C4-2B (cell line): ENCODE measurements around the gene TNPO3.

Source experiments
- ZFX ChIP-seq: fragments of 450-650 bp; IDR thresholded peaks from 2 replicates; pipeline ENCODE4 v1.6.1; 2017
- TF ChIP-seq, protein P1 (sequence below): fragments of 450-650 bp; conservative IDR thresholded peaks from 2 replicates; pipeline ENCODE4 v1.5.1; 2017; ENCODE audit warnings: mild to moderate bottlenecking

DNA sequence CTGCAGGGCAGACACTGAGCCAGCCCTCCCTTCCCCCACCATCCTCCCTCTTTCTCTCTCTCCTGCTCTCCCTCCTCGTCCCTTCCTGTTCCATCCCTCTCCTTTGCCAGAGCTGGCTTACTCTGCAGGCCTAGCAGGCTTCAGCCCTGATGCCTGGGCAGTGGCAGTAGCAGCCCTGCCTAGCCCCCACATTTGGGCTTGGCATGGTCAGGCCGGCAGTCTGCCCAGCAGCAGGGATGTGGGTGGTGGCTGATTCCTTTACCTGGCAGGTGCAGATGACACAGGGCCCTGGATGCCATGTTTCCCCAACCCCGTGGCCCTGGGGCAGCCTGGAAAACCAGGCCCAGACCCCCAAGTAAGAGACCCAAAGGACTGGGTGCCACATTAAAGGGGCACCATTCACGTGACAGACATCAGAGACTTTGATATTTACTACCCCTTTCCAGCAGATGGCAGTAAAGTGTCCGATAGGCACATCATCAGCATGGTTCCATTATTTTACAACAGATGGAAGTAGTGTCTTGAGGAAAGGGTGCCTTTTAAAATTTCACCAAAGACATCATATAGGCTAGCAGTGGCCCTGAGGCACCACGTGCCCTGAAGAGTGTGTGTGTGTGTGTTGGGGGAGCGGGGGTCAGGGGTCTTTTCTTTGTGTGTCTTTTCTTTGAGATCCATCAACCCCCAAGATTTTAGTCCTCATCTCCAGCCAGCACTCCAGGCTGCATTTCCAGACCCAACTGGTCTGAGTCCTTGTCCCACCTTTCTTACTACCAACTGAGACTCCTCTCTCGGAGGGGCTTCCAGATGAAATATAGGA, 150.3 kb downstream of the TNPO3 start:
- TF ChIP-seq, protein P1, sequence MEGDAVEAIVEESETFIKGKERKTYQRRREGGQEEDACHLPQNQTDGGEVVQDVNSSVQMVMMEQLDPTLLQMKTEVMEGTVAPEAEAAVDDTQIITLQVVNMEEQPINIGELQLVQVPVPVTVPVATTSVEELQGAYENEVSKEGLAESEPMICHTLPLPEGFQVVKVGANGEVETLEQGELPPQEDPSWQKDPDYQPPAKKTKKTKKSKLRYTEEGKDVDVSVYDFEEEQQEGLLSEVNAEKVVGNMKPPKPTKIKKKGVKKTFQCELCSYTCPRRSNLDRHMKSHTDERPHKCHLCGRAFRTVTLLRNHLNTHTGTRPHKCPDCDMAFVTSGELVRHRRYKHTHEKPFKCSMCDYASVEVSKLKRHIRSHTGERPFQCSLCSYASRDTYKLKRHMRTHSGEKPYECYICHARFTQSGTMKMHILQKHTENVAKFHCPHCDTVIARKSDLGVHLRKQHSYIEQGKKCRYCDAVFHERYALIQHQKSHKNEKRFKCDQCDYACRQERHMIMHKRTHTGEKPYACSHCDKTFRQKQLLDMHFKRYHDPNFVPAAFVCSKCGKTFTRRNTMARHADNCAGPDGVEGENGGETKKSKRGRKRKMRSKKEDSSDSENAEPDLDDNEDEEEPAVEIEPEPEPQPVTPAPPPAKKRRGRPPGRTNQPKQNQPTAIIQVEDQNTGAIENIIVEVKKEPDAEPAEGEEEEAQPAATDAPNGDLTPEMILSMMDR: peak; percentile 88
- TF ChIP-seq ZFX: no peak
